GM23338 (cell line): ENCODE results near the gene RFESD. TPM values are rescaled to one million over a fixed set of nuclear protein-coding genes. Genes with fewer than 3 reads are reported as not detected.

Experiments
- ATAC-seq: fragments of 200-7000 bp; cut with Tn5 transposase; 3 replicates; pipeline ENCODE4 v1.9.1; 2020
- DNase-seq: peaks from one replicate; pipeline ENCODE4 v3.0.0-alpha.2; 2015; ENCODE audit warnings: low spot score
- H2AFZ ChIP-seq: fragments of 200-600 bp; sonication (generic); 2 replicates; pipeline ENCODE4 v1.8.0; 2016; ENCODE audit warnings: antibody characterized with exemption, mild to moderate bottlenecking, moderate library complexity
- H3F3A ChIP-seq: fragments of 200-600 bp; sonication (generic); replicated peaks from 2 replicates; pipeline ENCODE4 v1.8.0; 2017; ENCODE audit warnings: antibody characterized with exemption, mixed run types, low read depth
- H3K27ac ChIP-seq: fragments of 200-600 bp; sonication (generic); 2 replicates; pipeline ENCODE4 v1.6.1; 2016; ENCODE audit warnings: low read depth
- H3K27me3 ChIP-seq: fragments of 200-600 bp; sonication (generic); 2 replicates; pipeline ENCODE4 v1.8.0; 2016; ENCODE audit warnings: mild to moderate bottlenecking, mixed run types, moderate library complexity; ENCODE audit not compliant: insufficient read depth
- H3K36me3 ChIP-seq: fragments of 200-600 bp; sonication (generic); 2 replicates; pipeline ENCODE4 v1.8.0; 2016; ENCODE audit warnings: mild to moderate bottlenecking; ENCODE audit not compliant: insufficient read depth
- H3K4me1 ChIP-seq: fragments of 200-600 bp; sonication (generic); 2 replicates; pipeline ENCODE4 v1.8.0; 2016; ENCODE audit warnings: mild to moderate bottlenecking, moderate library complexity; ENCODE audit not compliant: insufficient read depth
- H3K4me2 ChIP-seq: fragments of 200-600 bp; sonication (generic); 2 replicates; pipeline ENCODE4 v1.7.1; 2017; ENCODE audit warnings: mixed run types
- H3K4me3 ChIP-seq: fragments of 200-600 bp; sonication (generic); 2 replicates; pipeline ENCODE4 v1.6.1; 2016; ENCODE audit warnings: mixed run types
- H3K79me2 ChIP-seq: fragments of 200-600 bp; sonication (generic); replicated peaks from 2 replicates; pipeline ENCODE4 v1.8.0; 2017; ENCODE audit warnings: mild to moderate bottlenecking; ENCODE audit not compliant: insufficient read depth
- H3K9me2 ChIP-seq: fragments of 200-600 bp; sonication (generic); 2 replicates; pipeline ENCODE4 v1.8.0; 2017; ENCODE audit not compliant: insufficient read depth
- H4K20me1 ChIP-seq: fragments of 200-600 bp; sonication (generic); replicated peaks from 2 replicates; pipeline ENCODE4 v1.8.0; 2017; ENCODE audit warnings: mild to moderate bottlenecking; ENCODE audit not compliant: insufficient read depth
- H3K27ac Mint-ChIP-seq: 2 replicates; pipeline ENCODE4 v1.8.0; 2020; ENCODE audit warnings: inconsistent platforms, mild to moderate bottlenecking, moderate library complexity, mixed read lengths
- H3K27me3 Mint-ChIP-seq: 3 replicates; pipeline ENCODE4 v1.8.0; 2022; ENCODE audit warnings: low read depth, mild to moderate bottlenecking, moderate library complexity, mixed read lengths, inconsistent platforms; ENCODE audit not compliant: insufficient read depth, poor library complexity
- H3K36me3 Mint-ChIP-seq: 3 replicates; pipeline ENCODE4 v1.8.0; 2021; ENCODE audit warnings: low read depth, mild to moderate bottlenecking, inconsistent platforms, moderate library complexity, mixed read lengths
- H3K4me1 Mint-ChIP-seq: 3 replicates; pipeline ENCODE4 v1.8.0; 2020; ENCODE audit warnings: mild to moderate bottlenecking, inconsistent platforms, mixed read lengths
- H3K4me3 Mint-ChIP-seq: 3 replicates; pipeline ENCODE4 v1.8.0; 2021; ENCODE audit warnings: moderate library complexity, mild to moderate bottlenecking, inconsistent platforms, mixed read lengths
- H3K9me3 Mint-ChIP-seq: 3 replicates; pipeline ENCODE4 v1.8.0; 2020; ENCODE audit warnings: moderate library complexity, mild to moderate bottlenecking, inconsistent platforms, mixed read lengths
- CREB1 ChIP-seq: fragments of 250-450 bp; sonication (Bioruptor Pico); IDR thresholded peaks from 2 replicates; pipeline ENCODE4 v1.5.0; 2020; ENCODE audit warnings: low read depth, mild to moderate bottlenecking, moderate library complexity
- CTCF ChIP-seq, 2 experiments: fragments of 200-600 bp in 1 of 2; sonication (generic) in 1 of 2; conservative IDR thresholded peaks; 2 replicates each; pipeline versions ENCODE4 v1.5.1 to v1.6.1; 2016 to 2017; ENCODE audit warnings: antibody characterized with exemption in 2 of 2, low read depth in 2 of 2, mild to moderate bottlenecking in 2 of 2, moderate library complexity in 1 of 2
- EZH2 ChIP-seq: fragments of 200-600 bp; sonication (generic); IDR thresholded peaks from one replicate; pipeline ENCODE4 v1.8.0; 2017; ENCODE audit warnings: antibody characterized with exemption, mild to moderate bottlenecking, low read depth; ENCODE audit not compliant: unreplicated experiment
- JUNB ChIP-seq: IDR thresholded peaks from one replicate; pipeline ENCODE4 v1.6.1; 2016; ENCODE audit warnings: antibody characterized with exemption; ENCODE audit not compliant: unreplicated experiment
- REST ChIP-seq: IDR thresholded peaks from one replicate; pipeline ENCODE4 v1.6.1; 2018; ENCODE audit warnings: antibody characterized with exemption; ENCODE audit not compliant: unreplicated experiment
- STAT1 ChIP-seq: IDR thresholded peaks from one replicate; pipeline ENCODE4 v1.6.1; 2016; ENCODE audit warnings: antibody characterized with exemption; ENCODE audit not compliant: unreplicated experiment
- ZNF114 ChIP-seq: fragments of 250-450 bp; sonication (Bioruptor Pico); IDR thresholded peaks from 2 replicates; pipeline ENCODE4 v1.5.0; 2020; ENCODE audit warnings: mild to moderate bottlenecking, moderate library complexity
- polyA plus RNA-seq: library from polyadenylated mRNA; unstranded; fragments of >200 nt; fragmentation: Nextera tagmentation; extraction: Ambion mirVana; gene quantifications from 2 replicates; pipeline ENCODE4 v1.2.1, GENCODE V29; 2016
- total RNA-seq: library from RNA; depleted of rRNA; stranded (reverse); fragments of >200 nt; shearing (Covaris generic); gene quantifications from 2 replicates; pipeline ENCODE4 v1.2.3, GENCODE V29; 2014
- TF ChIP-seq, protein P1 (sequence below): IDR thresholded peaks from 2 replicates; pipeline ENCODE4 v1.6.1; 2016; ENCODE audit warnings: antibody characterized with exemption
- TF ChIP-seq, protein P2 (sequence below): fragments of 250-450 bp; sonication (Bioruptor Pico); IDR thresholded peaks from 2 replicates; pipeline ENCODE4 v1.5.0; 2020; ENCODE audit warnings: mild to moderate bottlenecking, moderate library complexity

The RFESD gene
- total and polyA plus RNA-seq, 2 experiments from 2014 or later: 2.4 to 6.9 TPM

DNA sequence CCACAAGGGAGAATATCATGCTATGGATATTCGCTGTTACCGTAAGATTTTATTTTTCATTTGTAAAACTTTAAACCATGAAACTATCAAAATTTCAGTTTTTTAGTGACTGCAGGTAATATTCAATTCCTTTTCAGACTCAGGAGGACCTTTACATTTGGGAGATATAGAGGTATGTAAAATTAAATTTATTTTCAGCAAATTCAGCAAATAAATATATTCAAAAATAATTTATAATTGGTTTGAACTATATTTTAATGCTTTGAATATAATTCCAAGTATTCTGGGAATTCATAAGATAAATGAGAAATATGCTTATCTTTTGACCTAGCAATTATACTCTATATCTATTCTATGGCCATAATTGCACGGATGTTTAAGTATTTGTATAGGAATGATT is 7.6 kb downstream of the RFESD start:
- Histone ChIP-seq H3F3A (no peaks in the 10 kb centered on the region), H3K4me2 (no peak overlapping the region), H2AFZ (no peak overlapping the region), H3K4me1 (no peaks in the 10 kb centered on the region), H3K9me2 (no peaks in the 10 kb centered on the region), H3K36me3 (no peaks in the 10 kb centered on the region), H3K27ac (no peak overlapping the region), H3K79me2 (no peaks in the 10 kb centered on the region), H3K4me3 (no peak overlapping the region), H3K27me3 (no peaks in the 10 kb centered on the region), H4K20me1 (no peaks in the 10 kb centered on the region)
- H3K36me3 Mint-ChIP-seq: no peaks in the 10 kb centered on the region
- no peak for DNase-seq
- no peaks in the 10 kb centered on the region for H3K27me3 Mint-ChIP-seq
- no peak for ATAC-seq
- no peak overlapping the region for H3K27ac Mint-ChIP-seq
- H3K4me3 Mint-ChIP-seq: no peak overlapping the region
- TF ChIP-seq ZNF114 (CRISPR knock-in tag) (no peak), REST (no peak), JUNB (no peak), EZH2 (no peak), STAT1 (no peak), CREB1 (CRISPR knock-in tag) (no peak), CTCF (conservative IDR thresholded peaks at IDR 0.05; ENCODE audit: low read depth in 2 of 2) (no peak)
- TF ChIP-seq, protein P1, sequence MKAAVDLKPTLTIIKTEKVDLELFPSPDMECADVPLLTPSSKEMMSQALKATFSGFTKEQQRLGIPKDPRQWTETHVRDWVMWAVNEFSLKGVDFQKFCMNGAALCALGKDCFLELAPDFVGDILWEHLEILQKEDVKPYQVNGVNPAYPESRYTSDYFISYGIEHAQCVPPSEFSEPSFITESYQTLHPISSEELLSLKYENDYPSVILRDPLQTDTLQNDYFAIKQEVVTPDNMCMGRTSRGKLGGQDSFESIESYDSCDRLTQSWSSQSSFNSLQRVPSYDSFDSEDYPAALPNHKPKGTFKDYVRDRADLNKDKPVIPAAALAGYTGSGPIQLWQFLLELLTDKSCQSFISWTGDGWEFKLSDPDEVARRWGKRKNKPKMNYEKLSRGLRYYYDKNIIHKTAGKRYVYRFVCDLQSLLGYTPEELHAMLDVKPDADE: no peak
- TF ChIP-seq, protein P2, sequence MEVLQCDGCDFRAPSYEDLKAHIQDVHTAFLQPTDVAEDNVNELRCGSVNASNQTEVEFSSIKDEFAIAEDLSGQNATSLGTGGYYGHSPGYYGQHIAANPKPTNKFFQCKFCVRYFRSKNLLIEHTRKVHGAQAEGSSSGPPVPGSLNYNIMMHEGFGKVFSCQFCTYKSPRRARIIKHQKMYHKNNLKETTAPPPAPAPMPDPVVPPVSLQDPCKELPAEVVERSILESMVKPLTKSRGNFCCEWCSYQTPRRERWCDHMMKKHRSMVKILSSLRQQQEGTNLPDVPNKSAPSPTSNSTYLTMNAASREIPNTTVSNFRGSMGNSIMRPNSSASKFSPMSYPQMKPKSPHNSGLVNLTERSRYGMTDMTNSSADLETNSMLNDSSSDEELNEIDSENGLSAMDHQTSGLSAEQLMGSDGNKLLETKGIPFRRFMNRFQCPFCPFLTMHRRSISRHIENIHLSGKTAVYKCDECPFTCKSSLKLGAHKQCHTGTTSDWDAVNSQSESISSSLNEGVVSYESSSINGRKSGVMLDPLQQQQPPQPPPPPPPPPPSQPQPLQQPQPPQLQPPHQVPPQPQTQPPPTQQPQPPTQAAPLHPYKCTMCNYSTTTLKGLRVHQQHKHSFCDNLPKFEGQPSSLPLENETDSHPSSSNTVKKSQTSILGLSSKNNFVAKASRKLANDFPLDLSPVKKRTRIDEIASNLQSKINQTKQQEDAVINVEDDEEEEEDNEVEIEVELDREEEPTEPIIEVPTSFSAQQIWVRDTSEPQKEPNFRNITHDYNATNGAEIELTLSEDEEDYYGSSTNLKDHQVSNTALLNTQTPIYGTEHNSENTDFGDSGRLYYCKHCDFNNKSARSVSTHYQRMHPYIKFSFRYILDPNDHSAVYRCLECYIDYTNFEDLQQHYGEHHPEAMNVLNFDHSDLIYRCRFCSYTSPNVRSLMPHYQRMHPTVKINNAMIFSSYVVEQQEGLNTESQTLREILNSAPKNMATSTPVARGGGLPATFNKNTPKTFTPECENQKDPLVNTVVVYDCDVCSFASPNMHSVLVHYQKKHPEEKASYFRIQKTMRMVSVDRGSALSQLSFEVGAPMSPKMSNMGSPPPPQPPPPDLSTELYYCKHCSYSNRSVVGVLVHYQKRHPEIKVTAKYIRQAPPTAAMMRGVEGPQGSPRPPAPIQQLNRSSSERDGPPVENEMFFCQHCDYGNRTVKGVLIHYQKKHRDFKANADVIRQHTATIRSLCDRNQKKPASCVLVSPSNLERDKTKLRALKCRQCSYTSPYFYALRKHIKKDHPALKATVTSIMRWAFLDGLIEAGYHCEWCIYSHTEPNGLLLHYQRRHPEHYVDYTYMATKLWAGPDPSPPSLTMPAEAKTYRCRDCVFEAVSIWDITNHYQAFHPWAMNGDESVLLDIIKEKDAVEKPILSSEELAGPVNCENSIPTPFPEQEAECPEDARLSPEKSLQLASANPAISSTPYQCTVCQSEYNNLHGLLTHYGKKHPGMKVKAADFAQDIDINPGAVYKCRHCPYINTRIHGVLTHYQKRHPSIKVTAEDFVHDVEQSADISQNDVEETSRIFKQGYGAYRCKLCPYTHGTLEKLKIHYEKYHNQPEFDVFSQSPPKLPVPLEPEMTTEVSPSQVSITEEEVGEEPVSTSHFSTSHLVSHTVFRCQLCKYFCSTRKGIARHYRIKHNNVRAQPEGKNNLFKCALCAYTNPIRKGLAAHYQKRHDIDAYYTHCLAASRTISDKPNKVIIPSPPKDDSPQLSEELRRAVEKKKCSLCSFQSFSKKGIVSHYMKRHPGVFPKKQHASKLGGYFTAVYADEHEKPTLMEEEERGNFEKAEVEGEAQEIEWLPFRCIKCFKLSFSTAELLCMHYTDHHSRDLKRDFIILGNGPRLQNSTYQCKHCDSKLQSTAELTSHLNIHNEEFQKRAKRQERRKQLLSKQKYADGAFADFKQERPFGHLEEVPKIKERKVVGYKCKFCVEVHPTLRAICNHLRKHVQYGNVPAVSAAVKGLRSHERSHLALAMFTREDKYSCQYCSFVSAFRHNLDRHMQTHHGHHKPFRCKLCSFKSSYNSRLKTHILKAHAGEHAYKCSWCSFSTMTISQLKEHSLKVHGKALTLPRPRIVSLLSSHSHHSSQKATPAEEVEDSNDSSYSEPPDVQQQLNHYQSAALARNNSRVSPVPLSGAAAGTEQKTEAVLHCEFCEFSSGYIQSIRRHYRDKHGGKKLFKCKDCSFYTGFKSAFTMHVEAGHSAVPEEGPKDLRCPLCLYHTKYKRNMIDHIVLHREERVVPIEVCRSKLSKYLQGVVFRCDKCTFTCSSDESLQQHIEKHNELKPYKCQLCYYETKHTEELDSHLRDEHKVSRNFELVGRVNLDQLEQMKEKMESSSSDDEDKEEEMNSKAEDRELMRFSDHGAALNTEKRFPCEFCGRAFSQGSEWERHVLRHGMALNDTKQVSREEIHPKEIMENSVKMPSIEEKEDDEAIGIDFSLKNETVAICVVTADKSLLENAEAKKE: no peak
- no peaks in the 10 kb centered on the region for H3K4me1 Mint-ChIP-seq
- no peaks in the 10 kb centered on the region for H3K9me3 Mint-ChIP-seq
